Loucy (cell line): ENCODE data around the gene SMC6.

Experiments
- H2AFZ ChIP-seq: fragments of 200-600 bp; sonication (generic); 2 replicates; pipeline ENCODE4 v1.6.0; 2016; ENCODE audit warnings: antibody characterized with exemption, mild to moderate bottlenecking, low read length, moderate library complexity
- H3F3A ChIP-seq: fragments of 200-600 bp; 2 replicates; pipeline ENCODE4 v1.6.0; 2016; ENCODE audit warnings: antibody characterized with exemption, low read depth, mild to moderate bottlenecking
- H3K27me3 ChIP-seq: fragments of 200-600 bp; sonication (generic); 2 replicates; pipeline ENCODE4 v1.6.1; 2014; ENCODE audit warnings: low read length, mild to moderate bottlenecking; ENCODE audit not compliant: insufficient read depth, poor library complexity, severe bottlenecking
- H3K36me3 ChIP-seq: fragments of 200-600 bp; sonication (generic); 2 replicates; pipeline ENCODE4 v1.6.1; 2016; ENCODE audit warnings: low read length; ENCODE audit not compliant: insufficient read depth
- H3K4me1 ChIP-seq: fragments of 200-600 bp; sonication (generic); 2 replicates; pipeline ENCODE4 v1.5.1; 2014; ENCODE audit warnings: low read length, mild to moderate bottlenecking; ENCODE audit not compliant: insufficient read depth, poor library complexity, severe bottlenecking
- H3K4me2 ChIP-seq: fragments of 200-600 bp; sonication (generic); 2 replicates; pipeline ENCODE4 v1.6.0; 2014; ENCODE audit warnings: antibody characterized with exemption, low read length, low read depth, mild to moderate bottlenecking; ENCODE audit not compliant: poor library complexity, severe bottlenecking
- H3K4me3 ChIP-seq: fragments of 200-600 bp; sonication (generic); 2 replicates; pipeline ENCODE4 v1.5.1; 2014; ENCODE audit warnings: low read length, mild to moderate bottlenecking, mixed read lengths; ENCODE audit not compliant: poor library complexity, severe bottlenecking
- H3K79me2 ChIP-seq: fragments of 200-600 bp; sonication (generic); 2 replicates; pipeline ENCODE4 v1.6.1; 2014; ENCODE audit warnings: low read length; ENCODE audit not compliant: insufficient read depth
- H3K9ac ChIP-seq: fragments of 200-600 bp; sonication (generic); 2 replicates; pipeline ENCODE4 v1.6.0; 2014; ENCODE audit warnings: mild to moderate bottlenecking, low read depth, low read length, moderate library complexity; ENCODE audit not compliant: poor library complexity, severe bottlenecking
- H3K9me2 ChIP-seq: fragments of 200-600 bp; sonication (generic); replicated peaks from 2 replicates; pipeline ENCODE4 v1.6.1; 2016; ENCODE audit warnings: low read depth, low read length, mixed read lengths
- H3K9me3 ChIP-seq: fragments of 200-600 bp; sonication (generic); 2 replicates; pipeline ENCODE4 v1.6.1; 2014; ENCODE audit warnings: mild to moderate bottlenecking, antibody characterized with exemption, low read length, low read depth; ENCODE audit not compliant: insufficient read depth
- H4K20me1 ChIP-seq: fragments of 200-600 bp; sonication (generic); 2 replicates; pipeline ENCODE4 v1.6.0; 2014; ENCODE audit warnings: antibody characterized with exemption, low read length, mild to moderate bottlenecking; ENCODE audit not compliant: insufficient read depth, poor library complexity, severe bottlenecking
- CTCF ChIP-seq: fragments of 200-600 bp; sonication (generic); conservative IDR thresholded peaks from 2 replicates; pipeline ENCODE4 v1.5.1; 2014; ENCODE audit warnings: mild to moderate bottlenecking, antibody characterized with exemption, low read length
- EZH2phosphoT487 ChIP-seq: fragments of 200-600 bp; IDR thresholded peaks from 2 replicates; pipeline ENCODE4 v1.6.1; 2018; ENCODE audit warnings: antibody characterized with exemption, mild to moderate bottlenecking, moderate library complexity, borderline replicate concordance

Gene SMC6

GRCh38 chr2:17706845-17707244 is 46.8 kb downstream of the SMC6 start:
- H3K4me1 ChIP-seq: no peaks in the 10 kb centered on the region
- no peaks in the 10 kb centered on the region for H3K79me2 ChIP-seq

GRCh38 chr2:17690776-17691175 is 62.8 kb downstream of the SMC6 start:
- Histone ChIP-seq H3K79me2 (no peaks in the 10 kb centered on the region), H3K36me3 (peaks cover 34% of the 10 kb centered on the region; the same call in 1 of the 2 replicates), H4K20me1 (no peaks in the 10 kb centered on the region), H3K9me3 (no peaks in the 10 kb centered on the region), H2AFZ (no peak overlapping the region), H3F3A (no peaks in the 10 kb centered on the region), H3K9ac (no peak overlapping the region), H3K4me2 (no peak overlapping the region), H3K4me3 (no peak overlapping the region), H3K4me1 (no peaks in the 10 kb centered on the region), H3K9me2 (no peaks in the 10 kb centered on the region), H3K27me3 (no peaks in the 10 kb centered on the region)
- TF ChIP-seq CTCF (no peak), EZH2phosphoT487 (no peak)

More at GRCh38 chr2:17706845-17707244, 46.8 kb downstream of the SMC6 start:
- no peak overlapping the region for H3K9ac ChIP-seq
- H2AFZ ChIP-seq: no peak overlapping the region
- no peaks in the 10 kb centered on the region for H3K9me3 ChIP-seq
- no peak for TF ChIP-seq CTCF
- no peak for TF ChIP-seq EZH2phosphoT487
- peaks cover 24% of the 10 kb centered on the region; the same call in 1 of the 2 replicates for H3K36me3 ChIP-seq
- no peaks in the 10 kb centered on the region for H4K20me1 ChIP-seq
- H3K4me2 ChIP-seq: no peak overlapping the region
- no peaks in the 10 kb centered on the region for H3K27me3 ChIP-seq
- no peaks in the 10 kb centered on the region for H3F3A ChIP-seq
- H3K4me3 ChIP-seq: no peak overlapping the region
- H3K9me2 ChIP-seq: no peaks in the 10 kb centered on the region

GRCh38 chr2:17689010-17689409 is 64.6 kb downstream of the SMC6 start:
- H3K36me3 ChIP-seq: peaks cover 27% of the 10 kb centered on the region; the same call in 1 of the 2 replicates
- no peak for TF ChIP-seq EZH2phosphoT487
- TF ChIP-seq CTCF: no peak
- no peaks in the 10 kb centered on the region for H3F3A ChIP-seq
- H3K4me2 ChIP-seq: no peak overlapping the region
- no peak overlapping the region for H2AFZ ChIP-seq
- no peaks in the 10 kb centered on the region for H3K27me3 ChIP-seq
- no peak overlapping the region for H3K4me3 ChIP-seq
- no peak overlapping the region for H3K9ac ChIP-seq
- no peaks in the 10 kb centered on the region for H3K79me2 ChIP-seq
- no peaks in the 10 kb centered on the region for H3K9me3 ChIP-seq
- no peaks in the 10 kb centered on the region for H3K4me1 ChIP-seq
- H4K20me1 ChIP-seq: no peaks in the 10 kb centered on the region
- no peaks in the 10 kb centered on the region for H3K9me2 ChIP-seq
